HL-60/S4 treated with retinoic acid at 250 ng/mL for 4 days and 3 days (cell line): ENCODE results near the gene BCL2L12.

Experiments
- in situ Hi-C: fragments of 300-500 bp; cut with MboI; formaldehyde crosslinking; loops from 2 replicates; pipeline ENCODE4 v1.7.0; 2022; ENCODE audit warnings: low sequenced_read_pairs

BCL2L12 gene

GRCh38 chr19:49662011-49662410 is 3.7 kb upstream of the BCL2L12 start:
- in situ Hi-C loops, result no loop called here

GRCh38 chr19:49663224-49663623 is 2.5 kb upstream of the BCL2L12 start:
- in situ Hi-C loops, result no loop called here

GRCh38 chr19:49664171-49665035 is 1.3 kb upstream of the BCL2L12 start:
- in situ Hi-C loops, result no loop called here

- in situ Hi-C loops, result no loop called here
Measured at GRCh38 chr19:49665036-49665350, 740 bp upstream of the BCL2L12 start.

GRCh38 chr19:49666120-49666444 is 349 bp downstream of the BCL2L12 start:
- in situ Hi-C loops, result no loop called here

- in situ Hi-C loops, result no loop called here
Measured at GRCh38 chr19:49667473-49667872, 1.7 kb downstream of the BCL2L12 start.

- in situ Hi-C loops, result no loop called here
Measured at GRCh38 chr19:49669516-49669915, 3.8 kb downstream of the BCL2L12 start.

GRCh38 chr19:49672131-49672919 is 6.6 kb downstream of the BCL2L12 start:
- in situ Hi-C loops, result no loop called here

GRCh38 chr19:49676136-49676783 is 10.5 kb downstream of the BCL2L12 start:
- in situ Hi-C loops, result no loop called here

GRCh38 chr19:49676784-49677230 is 11.1 kb downstream of the BCL2L12 start:
- in situ Hi-C loops, result no loop called here

GRCh38 chr19:49677231-49677900 is 11.6 kb downstream of the BCL2L12 start, which contains the start of gene PRMT1:
Gene PRMT1 (plus strand): TSS chr19:49677271. CDS start chr19:49677281, 10 bp downstream.
- in situ Hi-C loops, result no loop called here

GRCh38 chr19:49677901-49678674 is 12.4 kb downstream of the BCL2L12 start:
- in situ Hi-C loops, result no loop called here

- in situ Hi-C loops, result no loop called here
Measured at GRCh38 chr19:49678985-49679770, 13.4 kb downstream of the BCL2L12 start.

GRCh38 chr19:49679771-49680413 is 14.2 kb downstream of the BCL2L12 start:
- in situ Hi-C loops, result no loop called here

GRCh38 chr19:49680421-49681351 is 15.0 kb downstream of the BCL2L12 start:
- in situ Hi-C loops, result no loop called here

GRCh38 chr19:49681830-49682229 is 16.1 kb downstream of the BCL2L12 start:
- in situ Hi-C loops, result no loop called here

GRCh38 chr19:49682274-49682673 is 16.5 kb downstream of the BCL2L12 start:
- in situ Hi-C loops, result no loop called here

- in situ Hi-C loops, result no loop called here
Measured at GRCh38 chr19:49683814-49684250, 18.1 kb downstream of the BCL2L12 start.
